Activated CD4-positive, alpha-beta T cell treated with anti-CD3 and anti-CD28 coated beads, Interleukin-2, amount 50 U/mL, for 4 hours (primary cell): ENCODE measurements around the gene C1orf87.
A peak's percentile ranks its signal among the peaks of the same experiment; 100 is the strongest.
"Not testable (repeated sequence)": the region's sequence is repeated elsewhere in the genome, so short reads cannot be mapped to it uniquely, and the experiment has no call there.

ENCODE experiments used
- DNase-seq, 2 experiments: peaks; one replicate each; pipeline ENCODE4 v3.0.0-alpha.2; 2020

Gene C1orf87

DNA sequence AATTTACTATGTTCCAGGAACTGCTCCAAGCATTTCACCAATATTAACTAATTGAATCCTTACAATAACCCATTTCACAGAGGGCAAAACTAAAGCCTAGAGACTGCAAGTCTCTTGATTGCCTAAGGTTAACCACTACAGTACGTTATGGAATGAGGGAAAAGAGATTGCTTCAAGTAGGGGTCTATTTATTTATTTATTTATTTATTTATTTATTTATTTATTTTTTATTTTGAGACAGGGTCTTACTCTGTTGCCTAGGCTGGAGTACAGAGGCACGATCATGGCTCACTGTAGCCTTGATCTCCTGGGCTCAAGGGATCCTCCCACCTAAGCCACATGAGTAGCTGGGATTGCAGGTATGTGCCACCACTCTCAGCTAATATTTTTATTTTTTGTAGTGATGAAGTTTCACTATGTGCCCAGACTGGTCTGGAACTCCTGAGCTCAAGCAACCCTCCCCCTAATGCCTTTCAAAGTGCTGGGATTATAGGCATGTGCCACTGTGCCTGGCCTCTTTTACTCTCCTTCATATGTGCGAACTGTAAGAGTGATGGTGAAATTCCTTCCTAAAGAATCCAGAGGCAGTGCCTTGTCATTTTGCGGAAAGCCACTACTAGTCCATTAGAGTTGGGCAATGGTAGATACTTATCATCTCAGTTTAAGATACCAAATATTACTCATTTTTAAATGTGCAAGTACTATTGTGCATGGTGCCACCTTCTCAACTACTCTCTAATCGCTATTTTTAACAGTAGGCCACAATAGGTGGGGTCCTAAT, 81.3 kb downstream of the C1orf87 start:
- DNase-seq = no peak

- DNase-seq = no peak
Measured at GRCh38 chr1:59990470-59990869, 83.1 kb downstream of the C1orf87 start.

DNA sequence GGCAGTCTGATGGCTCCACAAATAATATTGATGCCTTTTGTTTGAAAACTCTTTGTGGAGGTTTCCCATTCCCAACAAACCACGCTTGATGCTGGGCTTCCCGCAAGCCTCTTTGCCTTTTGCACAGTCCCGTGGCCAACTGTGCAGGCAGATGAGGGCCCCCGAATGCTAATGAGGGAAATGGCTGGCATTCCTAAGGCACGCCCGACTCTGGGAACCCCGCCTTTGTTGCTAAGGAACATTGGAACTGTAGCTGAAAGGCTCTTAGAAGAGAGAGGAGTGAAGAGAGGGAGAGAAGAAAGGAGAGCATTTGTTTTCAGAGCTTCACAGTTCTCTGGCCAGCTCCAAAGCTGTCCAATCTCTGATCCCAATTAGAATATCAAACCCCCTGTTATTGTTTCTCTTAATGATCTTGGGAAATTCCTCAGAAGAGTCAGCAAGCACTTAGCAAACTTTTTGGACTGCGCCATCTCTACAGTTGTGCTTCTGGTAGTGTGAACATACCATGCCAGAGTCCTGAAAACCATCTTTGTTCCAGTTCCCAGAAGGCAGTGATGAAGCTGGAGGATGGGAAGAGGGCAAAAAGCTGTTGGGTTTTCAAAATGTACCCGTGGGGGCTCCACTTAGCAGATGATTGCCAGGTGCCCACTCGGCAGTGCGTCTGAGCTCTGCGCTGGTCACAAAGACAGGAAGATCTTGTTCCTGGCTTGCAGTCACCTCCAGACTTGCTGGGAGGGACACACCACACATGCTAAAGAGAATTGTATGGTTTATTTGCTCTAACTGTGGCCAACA, 86.9 kb downstream of the C1orf87 start:
- DNase-seq = no peak

DNA sequence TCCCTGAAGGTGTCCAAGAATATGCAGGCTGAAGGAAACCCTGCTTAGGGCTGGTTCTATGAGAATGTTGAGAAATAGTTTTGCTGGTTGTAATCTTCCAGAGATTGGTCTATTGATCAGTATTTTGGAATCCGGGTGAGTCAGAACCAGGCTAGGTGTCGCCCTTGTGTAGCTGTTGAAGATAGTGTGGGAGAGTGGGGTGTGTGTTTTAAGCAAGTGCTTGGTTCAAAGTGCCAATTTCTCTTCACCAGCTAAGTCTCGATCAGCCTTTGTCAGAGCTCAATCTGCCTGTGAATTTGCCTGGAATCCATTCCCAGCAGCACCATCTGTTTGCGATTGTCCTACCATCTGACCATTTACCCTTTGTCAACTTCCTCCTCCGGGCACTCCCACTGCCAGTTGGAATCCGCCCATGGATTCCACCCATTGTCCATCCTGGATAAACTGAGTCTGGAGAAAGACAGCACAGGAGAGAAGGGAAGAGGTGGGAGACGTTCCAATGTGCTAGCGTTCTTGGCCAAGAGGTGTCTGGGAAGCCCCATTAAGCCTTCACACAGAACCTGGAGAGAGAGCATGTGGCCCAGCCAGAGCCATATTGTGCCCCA, 87.6 kb downstream of the C1orf87 start:
- DNase-seq = no peak

- DNase-seq = no peak
Measured at GRCh38 chr1:59979666-59980065, 93.9 kb downstream of the C1orf87 start.

- no peak for DNase-seq
Measured at GRCh38 chr1:59978511-59978910, 95.1 kb downstream of the C1orf87 start.

DNA sequence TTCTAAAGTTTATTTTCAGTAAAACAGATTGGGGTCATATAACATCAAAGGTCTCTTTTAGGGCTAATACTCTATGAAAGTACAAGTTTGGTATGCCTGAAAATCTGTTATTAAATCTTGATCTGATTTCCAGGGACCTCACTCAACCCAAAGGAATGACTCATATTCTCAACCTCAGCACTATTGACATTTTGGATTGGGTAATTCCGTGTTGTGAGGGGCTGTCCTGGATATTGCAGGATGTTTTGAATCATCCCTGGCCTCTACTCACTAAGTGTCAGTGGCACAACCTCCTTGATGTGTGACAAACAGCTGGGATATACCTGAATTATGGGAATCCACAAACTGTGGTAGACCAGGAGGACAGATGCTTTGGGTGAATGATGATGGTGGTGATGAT, 95.5 kb downstream of the C1orf87 start:
- DNase-seq = no peak

GRCh38 chr1:59977075-59977410, 96.5 kb downstream of the C1orf87 start:
- DNase-seq = no peak

GRCh38 chr1:59976194-59977074, 97.1 kb downstream of the C1orf87 start:
- DNase-seq = peak; percentile 23 to 24

DNA sequence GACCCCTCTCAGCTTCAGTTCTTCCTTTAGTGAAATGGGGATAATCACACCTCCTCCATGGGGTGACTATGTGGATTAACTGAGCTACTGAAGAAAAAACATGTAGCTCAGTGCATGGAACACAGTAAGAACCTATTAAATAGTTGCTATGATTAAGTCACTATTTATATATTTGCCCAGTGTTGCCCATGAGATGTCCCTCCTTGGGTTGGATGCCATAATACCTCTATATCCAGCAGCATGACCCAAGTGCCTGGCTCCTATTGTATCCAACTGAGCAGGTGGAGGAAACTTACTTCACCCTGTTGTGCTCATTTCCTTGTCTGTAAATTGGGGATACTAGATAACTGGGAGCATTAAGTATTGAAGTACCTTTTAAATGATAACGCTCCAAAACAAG, 99.9 kb downstream of the C1orf87 start:
- DNase-seq = no peak

DNA sequence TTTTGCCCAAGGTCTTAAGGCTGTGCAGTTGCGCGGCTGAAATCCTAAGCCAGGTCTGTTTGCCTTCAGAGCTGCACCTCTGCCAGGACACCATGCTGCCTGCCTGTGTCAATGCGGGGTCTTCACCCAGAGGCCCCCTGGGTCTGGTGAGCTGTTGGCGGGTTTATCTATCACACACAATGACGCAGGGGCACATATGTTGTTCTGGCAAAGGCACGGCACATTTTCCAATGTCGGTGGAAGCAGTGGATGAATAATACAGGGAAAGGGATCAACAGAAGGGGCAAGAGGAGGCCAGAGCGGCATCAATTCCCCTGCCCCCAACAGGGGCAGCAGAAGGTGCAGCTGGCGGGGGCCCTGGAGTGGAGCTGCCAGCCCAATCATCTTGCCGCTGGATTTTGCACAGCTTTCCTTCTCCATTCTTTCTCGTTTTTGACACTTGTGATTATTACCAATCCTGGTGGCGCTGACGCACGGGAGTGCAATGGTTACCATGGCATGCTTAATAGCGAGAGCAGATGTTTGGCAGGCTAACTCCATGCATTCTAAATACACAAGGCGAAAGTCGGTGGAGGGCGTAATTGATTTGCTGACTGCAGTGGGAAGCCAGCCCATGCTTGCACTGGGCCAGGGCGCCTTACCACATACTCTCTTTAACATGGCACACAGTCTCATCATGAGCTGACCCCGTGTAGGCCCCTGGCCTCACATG, 101.2 kb downstream of the C1orf87 start:
- no peak for DNase-seq

DNA sequence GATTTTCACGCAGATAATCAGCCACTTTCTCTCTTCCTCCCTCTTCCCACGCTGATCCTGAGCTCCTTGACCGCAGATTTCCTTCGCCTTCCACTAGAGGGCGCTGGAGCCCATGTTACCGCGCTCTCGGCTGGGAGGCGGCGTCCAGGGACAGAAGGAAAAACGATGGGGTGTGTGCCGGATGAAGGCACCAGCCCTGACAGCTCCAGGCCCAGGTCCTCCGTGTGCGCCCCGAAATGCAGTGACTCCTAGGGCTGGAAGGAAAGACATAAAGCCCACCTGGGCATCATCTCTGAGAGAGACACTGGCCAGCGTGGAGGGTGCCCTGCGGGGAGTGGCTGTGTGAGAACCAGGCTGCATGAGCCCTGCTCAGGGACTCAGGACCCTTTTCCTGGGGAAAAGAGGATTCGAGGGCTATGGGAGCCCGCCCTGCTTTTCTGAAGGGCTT, 102.1 kb downstream of the C1orf87 start:
- DNase-seq = peak; percentile 12 to 14

- DNase-seq = not testable (repeated sequence)
Measured at GRCh38 chr1:59969542-59970175, 103.9 kb downstream of the C1orf87 start.

- not testable (repeated sequence) for DNase-seq
Measured at GRCh38 chr1:59968746-59969145, 104.8 kb downstream of the C1orf87 start.

DNA sequence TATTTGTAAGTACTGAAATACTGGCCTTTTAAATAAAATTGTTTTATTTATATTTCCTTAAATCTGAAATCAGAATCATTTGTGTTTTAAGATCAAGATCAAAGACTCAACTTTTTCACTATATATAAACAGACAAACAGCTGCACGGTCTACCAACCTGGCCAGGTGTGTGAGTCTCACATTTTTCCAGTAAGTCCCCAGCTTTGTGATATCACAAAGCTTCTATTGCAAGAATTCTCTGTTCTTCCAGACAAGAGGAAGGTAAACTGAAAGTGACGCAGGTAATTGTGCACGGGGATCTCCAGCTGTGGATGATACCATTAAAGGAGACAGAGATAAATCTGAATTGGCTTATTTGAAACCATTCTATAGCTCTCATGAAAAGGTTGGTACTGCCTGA, 105.8 kb downstream of the C1orf87 start:
- no peak for DNase-seq

GRCh38 chr1:59967141-59967697, 106.4 kb downstream of the C1orf87 start:
- no peak for DNase-seq

- DNase-seq = no peak
Measured at GRCh38 chr1:59952065-59952464, 121.5 kb downstream of the C1orf87 start.

- DNase-seq = no peak
Measured at GRCh38 chr1:59949648-59950047, 123.9 kb downstream of the C1orf87 start.

- no peak for DNase-seq
Measured at GRCh38 chr1:59948990-59949389, 124.6 kb downstream of the C1orf87 start.

GRCh38 chr1:59947047-59947938, 126.3 kb downstream of the C1orf87 start:
- peak; percentile 18 to 31 for DNase-seq
